Activated CD4-positive, alpha-beta T cell treated with anti-CD3 and anti-CD28 coated beads for 24 hours (primary cell): ENCODE data around the gene SLC4A8.

Experiments used
- DNase-seq, 2 donors: peaks; one replicate each; pipeline ENCODE4 v3.0.0-alpha.2; 2020; ENCODE audit warnings: low read depth in 2 of 2

SLC4A8 gene

GRCh38 chr12:51395283-51396230 lies 29.1 kb upstream of the SLC4A8 start:
- DNase-seq, result no peak

- DNase-seq, result no peak
These were observed 27.0 kb upstream of the SLC4A8 start for GRCh38 chr12:51397670-51398069.

- no peak for DNase-seq
These were observed 24.7 kb upstream of the SLC4A8 start for GRCh38 chr12:51399891-51400290.

- no peak for DNase-seq
These were observed 23.6 kb upstream of the SLC4A8 start for GRCh38 chr12:51401020-51401419.

- no peak for DNase-seq
These were observed 23.1 kb upstream of the SLC4A8 start for GRCh38 chr12:51401486-51401885.

- no peak for DNase-seq
These were observed 22.7 kb upstream of the SLC4A8 start for GRCh38 chr12:51401900-51402299.

GRCh38 chr12:51403159-51403558 lies 21.5 kb upstream of the SLC4A8 start:
- no peak for DNase-seq

GRCh38 chr12:51403681-51404136 lies 20.9 kb upstream of the SLC4A8 start:
- DNase-seq, result no peak

GRCh38 chr12:51404627-51405026 lies 20.0 kb upstream of the SLC4A8 start:
- DNase-seq, result no peak

- DNase-seq, result no peak
These were observed 18.8 kb upstream of the SLC4A8 start for GRCh38 chr12:51405801-51406207.

GRCh38 chr12:51406290-51406689 lies 18.3 kb upstream of the SLC4A8 start:
- no peak for DNase-seq

GRCh38 chr12:51406859-51407258 lies 17.8 kb upstream of the SLC4A8 start:
- no peak for DNase-seq

- no peak for DNase-seq
These were observed 17.0 kb upstream of the SLC4A8 start for GRCh38 chr12:51407604-51408003.

- no peak for DNase-seq
These were observed 14.8 kb upstream of the SLC4A8 start for GRCh38 chr12:51409846-51410245.

GRCh38 chr12:51413149-51413548 lies 11.5 kb upstream of the SLC4A8 start:
- no peak for DNase-seq

- no peak for DNase-seq
These were observed 10.8 kb upstream of the SLC4A8 start for GRCh38 chr12:51413791-51414190.

- no peak for DNase-seq
These were observed 8.7 kb upstream of the SLC4A8 start for GRCh38 chr12:51415931-51416330.

GRCh38 chr12:51417826-51418225 lies 6.8 kb upstream of the SLC4A8 start:
- no peak for DNase-seq

- no peak for DNase-seq
These were observed 5.0 kb upstream of the SLC4A8 start for GRCh38 chr12:51419425-51420193.

- peak; percentile 13 to 31 for DNase-seq
These were observed 3.3 kb upstream of the SLC4A8 start for GRCh38 chr12:51421266-51421884.

- no peak for DNase-seq
These were observed 453 bp upstream of the SLC4A8 start for GRCh38 chr12:51424094-51424661.

GRCh38 chr12:51428256-51428655 lies 3.6 kb downstream of the SLC4A8 start:
- DNase-seq, result no peak
